OCI-LY3 (cell line): ENCODE results near the gene NPIPB4.
"Not testable (repeated sequence)": the region's sequence is repeated elsewhere in the genome, so short reads cannot be mapped to it uniquely, and the experiment has no call there.

Source experiments
- H2AFZ ChIP-seq: fragments of 200-600, 300-600 bp; shearing (Covaris generic); 2 replicates; pipeline ENCODE4 v1.6.0; 2014; ENCODE audit warnings: antibody characterized with exemption, low read depth, low read length
- H3K27ac ChIP-seq: fragments of 200-600, 300-600 bp; sonication (generic); 2 replicates; pipeline ENCODE4 v1.5.1; 2014; ENCODE audit warnings: mild to moderate bottlenecking, low read length, moderate library complexity, mixed read lengths
- H3K27me3 ChIP-seq: fragments of 200-600, 300-600 bp; sonication (generic); 2 replicates; pipeline ENCODE4 v1.6.1; 2014; ENCODE audit warnings: low read depth, low read length, mixed read lengths
- H3K36me3 ChIP-seq: fragments of 200-600, 300-600 bp; sonication (generic); replicated peaks from 2 replicates; pipeline ENCODE3; 2014; ENCODE audit warnings: low read depth, low read length, mixed read lengths
- H3K4me1 ChIP-seq: fragments of 300-600, 200-600 bp; sonication (generic); 2 replicates; pipeline ENCODE4 v1.6.1; 2014; ENCODE audit warnings: low read length, mixed read lengths
- H3K4me2 ChIP-seq: fragments of 200-600, 300-600 bp; sonication (generic); 2 replicates; pipeline ENCODE4 v1.6.1; 2014; ENCODE audit warnings: low read length, mixed read lengths
- H3K4me3 ChIP-seq: fragments of 300-600, 200-600 bp; sonication (generic); 2 replicates; pipeline ENCODE4 v1.5.1; 2014; ENCODE audit warnings: antibody characterized with exemption, mild to moderate bottlenecking, low read length, moderate library complexity
- H3K79me2 ChIP-seq: fragments of 300-600, 200-600 bp; shearing (Covaris generic); 2 replicates; pipeline ENCODE4 v1.6.1; 2014; ENCODE audit warnings: mild to moderate bottlenecking, low read length, mixed read lengths
- H3K9ac ChIP-seq: fragments of 300-600, 200-600 bp; shearing (Covaris generic); 2 replicates; pipeline ENCODE4 v1.6.0; 2014; ENCODE audit warnings: mild to moderate bottlenecking, low read length, moderate library complexity
- H3K9me3 ChIP-seq: fragments of 200-600, 300-600 bp; shearing (Covaris generic); 2 replicates; pipeline ENCODE4 v1.6.1; 2014; ENCODE audit warnings: low read length, mixed read lengths; ENCODE audit not compliant: insufficient read depth
- H4K20me1 ChIP-seq: fragments of 200-600, 300-600 bp; sonication (generic); 2 replicates; pipeline ENCODE4 v1.6.1; 2016; ENCODE audit warnings: low read length, mixed read lengths; ENCODE audit not compliant: insufficient read depth

The NPIPB4 gene

DNA sequence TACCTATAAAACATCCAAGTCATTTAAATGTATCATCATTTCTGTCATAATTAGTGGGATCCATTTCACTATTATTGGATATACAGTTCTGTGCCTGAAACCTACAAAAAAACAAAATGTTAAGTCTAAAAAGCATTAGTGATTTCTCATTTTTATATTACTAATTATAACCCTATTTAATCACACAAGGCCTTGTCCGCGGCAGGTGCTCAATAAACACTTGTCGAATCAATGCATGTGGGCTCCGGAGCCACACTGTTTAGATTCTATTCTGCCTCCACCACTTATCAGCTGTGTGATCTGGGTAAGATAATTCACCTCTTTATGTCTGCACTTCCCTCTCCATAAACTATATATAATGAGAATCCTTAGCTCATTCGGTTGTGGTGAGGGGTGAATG lies at the start of gene NPIPB4:
NPIPB4 (minus strand) TSS at position 101 of the 400 bp plus-strand sequence. CDS start 378 bp downstream, outside the sequence.
- not testable (repeated sequence) for H3K9ac ChIP-seq, H3K36me3 ChIP-seq, H4K20me1 ChIP-seq, H3K27me3 ChIP-seq, H3K4me2 ChIP-seq, H3K4me1 ChIP-seq, H3K9me3 ChIP-seq, H3K79me2 ChIP-seq, H2AFZ ChIP-seq, H3K4me3 ChIP-seq, H3K27ac ChIP-seq

DNA sequence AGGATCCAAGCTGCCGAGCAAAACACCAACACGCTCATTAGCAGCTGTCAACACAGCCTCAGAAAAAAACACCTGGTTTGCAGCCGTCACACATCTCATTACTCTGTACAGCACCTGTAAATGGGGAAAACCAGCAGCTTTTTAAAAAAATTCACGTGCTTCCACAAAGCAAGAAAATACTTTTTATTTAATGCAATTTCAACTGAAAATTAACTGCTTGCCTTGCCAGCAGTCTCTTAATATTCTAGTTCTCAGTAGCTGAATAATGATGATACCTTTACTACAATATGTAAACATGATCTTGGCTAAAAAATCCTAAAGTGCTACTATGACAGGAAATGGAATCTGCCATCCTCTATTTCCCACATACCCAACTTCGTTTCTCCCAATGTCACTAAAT lies 41.4 kb upstream of the NPIPB4 start:
- not testable (repeated sequence) for H4K20me1 ChIP-seq, H3K27ac ChIP-seq, H3K27me3 ChIP-seq, H3K9me3 ChIP-seq, H3K79me2 ChIP-seq, H3K9ac ChIP-seq, H3K4me3 ChIP-seq, H3K36me3 ChIP-seq, H2AFZ ChIP-seq, H3K4me2 ChIP-seq, H3K4me1 ChIP-seq

- not testable (repeated sequence) for H3K36me3 ChIP-seq, H3K27me3 ChIP-seq, H3K79me2 ChIP-seq, H3K4me3 ChIP-seq, H3K9ac ChIP-seq, H4K20me1 ChIP-seq, H2AFZ ChIP-seq, H3K4me2 ChIP-seq, H3K9me3 ChIP-seq, H3K4me1 ChIP-seq, H3K27ac ChIP-seq
These were observed 24.4 kb upstream of the NPIPB4 start for GRCh38 chr16:21881988-21882387.

DNA sequence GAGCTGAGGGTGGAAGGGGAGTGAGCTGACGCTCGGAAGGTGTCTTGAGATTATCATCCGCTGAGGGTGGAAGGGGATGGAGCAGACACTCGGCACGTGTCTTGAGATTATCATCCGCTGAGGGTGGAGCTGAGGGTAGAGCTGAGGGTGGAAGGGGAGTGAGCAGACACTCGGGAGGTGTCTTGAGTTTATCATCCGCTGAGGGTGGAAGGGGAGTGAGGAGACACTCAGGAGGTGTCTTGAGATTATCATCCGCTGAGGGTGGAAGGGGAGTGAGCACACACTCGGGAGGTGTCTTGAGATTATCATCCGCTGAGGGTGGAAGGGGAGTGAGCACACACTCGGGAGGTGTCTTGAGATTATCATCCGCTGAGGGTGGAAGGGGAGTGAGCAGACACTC lies 20.4 kb downstream of the NPIPB4 start:
- H4K20me1 ChIP-seq, H3K36me3 ChIP-seq, H3K4me2 ChIP-seq, H2AFZ ChIP-seq, H3K9me3 ChIP-seq, H3K9ac ChIP-seq, H3K27me3 ChIP-seq, H3K27ac ChIP-seq, H3K4me3 ChIP-seq, H3K4me1 ChIP-seq, H3K79me2 ChIP-seq: not testable (repeated sequence)

- not testable (repeated sequence) for H2AFZ ChIP-seq, H3K9ac ChIP-seq, H3K4me1 ChIP-seq, H3K4me3 ChIP-seq, H3K36me3 ChIP-seq, H3K79me2 ChIP-seq, H3K27ac ChIP-seq, H3K27me3 ChIP-seq, H4K20me1 ChIP-seq, H3K9me3 ChIP-seq
- 0 out of 2 replicates have a peak overlapping the region, but pooled peaks have one; percentile 26 for H3K4me2 ChIP-seq
These were observed 21.2 kb downstream of the NPIPB4 start for GRCh38 chr16:21836334-21836733.

- not testable (repeated sequence) for H3K27ac ChIP-seq, H3K9ac ChIP-seq, H3K9me3 ChIP-seq, H2AFZ ChIP-seq, H4K20me1 ChIP-seq, H3K4me2 ChIP-seq, H3K4me1 ChIP-seq, H3K79me2 ChIP-seq, H3K27me3 ChIP-seq, H3K4me3 ChIP-seq, H3K36me3 ChIP-seq
These were observed 21.8 kb downstream of the NPIPB4 start for GRCh38 chr16:21835747-21836146.

GRCh38 chr16:21834211-21834610 lies 23.3 kb downstream of the NPIPB4 start:
- H4K20me1 ChIP-seq, H3K27me3 ChIP-seq, H2AFZ ChIP-seq, H3K79me2 ChIP-seq, H3K9me3 ChIP-seq, H3K9ac ChIP-seq, H3K4me2 ChIP-seq, H3K4me3 ChIP-seq, H3K4me1 ChIP-seq, H3K27ac ChIP-seq, H3K36me3 ChIP-seq: not testable (repeated sequence)

DNA sequence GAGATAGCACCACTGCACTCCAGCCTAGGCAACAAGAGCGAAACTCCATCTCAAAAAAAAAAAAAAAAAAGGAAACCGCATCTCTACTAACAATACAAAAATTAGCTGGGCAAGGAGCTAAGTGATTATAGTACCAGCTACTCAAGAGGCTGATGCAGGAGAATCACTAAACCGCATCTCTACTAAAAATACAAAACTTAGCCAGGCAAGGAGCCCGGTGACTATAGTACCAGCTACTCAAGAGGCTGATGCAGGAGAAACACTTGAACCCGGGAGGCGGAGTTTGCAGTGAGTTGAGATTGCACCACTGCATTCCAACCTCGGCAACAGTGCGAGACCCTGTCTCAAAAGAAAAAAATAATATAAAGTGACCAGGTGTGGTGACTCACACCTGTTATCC lies 27.6 kb downstream of the NPIPB4 start:
- H3K4me2 ChIP-seq, H4K20me1 ChIP-seq, H3K9me3 ChIP-seq, H3K4me1 ChIP-seq, H3K4me3 ChIP-seq, H3K27ac ChIP-seq, H3K27me3 ChIP-seq, H3K79me2 ChIP-seq, H2AFZ ChIP-seq, H3K9ac ChIP-seq, H3K36me3 ChIP-seq: not testable (repeated sequence)

GRCh38 chr16:21826067-21826706 lies 31.4 kb downstream of the NPIPB4 start:
- H3K27ac ChIP-seq, result not testable (repeated sequence)

GRCh38 chr16:21825526-21825925 lies 32.0 kb downstream of the NPIPB4 start:
- H3K4me2 ChIP-seq, H3K9ac ChIP-seq, H3K9me3 ChIP-seq, H3K4me1 ChIP-seq, H3K27me3 ChIP-seq, H3K27ac ChIP-seq, H3K79me2 ChIP-seq, H2AFZ ChIP-seq, H3K4me3 ChIP-seq, H3K36me3 ChIP-seq, H4K20me1 ChIP-seq: not testable (repeated sequence)

More at GRCh38 chr16:21826067-21826706, 31.4 kb downstream of the NPIPB4 start:
- H3K9ac ChIP-seq, H4K20me1 ChIP-seq, H3K4me3 ChIP-seq, H3K9me3 ChIP-seq, H3K4me1 ChIP-seq, H2AFZ ChIP-seq, H3K79me2 ChIP-seq, H3K36me3 ChIP-seq, H3K27me3 ChIP-seq, H3K4me2 ChIP-seq: not testable (repeated sequence)
